KMS-11 (cell line): ENCODE results near the gene SLC24A3.

Source experiments
- H2AFZ ChIP-seq: fragments of 200-600 bp; sonication (generic); 2 replicates; pipeline ENCODE4 v1.6.1; 2016; ENCODE audit warnings: antibody characterized with exemption, mixed run types, low read depth
- H3K27ac ChIP-seq: fragments of 200-600 bp; sonication (generic); 2 replicates; pipeline ENCODE4 v1.6.1; 2016; ENCODE audit warnings: mild to moderate bottlenecking, mixed run types
- H3K27me3 ChIP-seq: fragments of 200-600 bp; sonication (generic); 2 replicates; pipeline ENCODE4 v1.6.1; 2017; ENCODE audit warnings: mild to moderate bottlenecking, low read depth, mixed run types, moderate library complexity; ENCODE audit not compliant: insufficient read depth
- H3K36me3 ChIP-seq: fragments of 200-600 bp; sonication (generic); 2 replicates; pipeline ENCODE4 v1.6.1; 2017; ENCODE audit warnings: mild to moderate bottlenecking, mixed run types; ENCODE audit not compliant: insufficient read depth
- H3K4me1 ChIP-seq: fragments of 200-600 bp; sonication (generic); 2 replicates; pipeline ENCODE4 v1.6.1; 2016; ENCODE audit warnings: mild to moderate bottlenecking, low read depth, mixed run types; ENCODE audit not compliant: poor library complexity, severe bottlenecking
- H3K4me2 ChIP-seq: fragments of 200-600 bp; sonication (generic); 2 replicates; pipeline ENCODE4 v1.7.0; 2016; ENCODE audit warnings: mild to moderate bottlenecking, mixed run types
- H3K4me3 ChIP-seq: fragments of 200-600 bp; sonication (generic); IDR thresholded peaks from 2 replicates; pipeline ENCODE4 v1.6.1; 2017; ENCODE audit warnings: low read depth, low read length, mixed read lengths; ENCODE audit not compliant: insufficient read depth
- H3K79me2 ChIP-seq: fragments of 200-600 bp; sonication (generic); 2 replicates; pipeline ENCODE4 v1.6.1; 2016; ENCODE audit warnings: low read depth, mixed run types; ENCODE audit not compliant: insufficient read depth
- H3K9ac ChIP-seq: fragments of 200-600 bp; sonication (generic); 2 replicates; pipeline ENCODE4 v1.6.1; 2016; ENCODE audit warnings: mild to moderate bottlenecking, mixed run types
- H4K20me1 ChIP-seq: fragments of 200-600 bp; sonication (generic); 2 replicates; pipeline ENCODE4 v1.6.1; 2016; ENCODE audit warnings: mild to moderate bottlenecking, mixed run types; ENCODE audit not compliant: insufficient read depth
- CTCF ChIP-seq: fragments of 200-600 bp; sonication (generic); conservative IDR thresholded peaks from 2 replicates; pipeline ENCODE4 v1.6.1; 2017; ENCODE audit warnings: low read depth, mild to moderate bottlenecking, antibody characterized with exemption, low read length, moderate library complexity, mixed read lengths

Gene SLC24A3

GRCh38 chr20:19259141-19259591, 46.7 kb downstream of the SLC24A3 start:
- Histone ChIP-seq H3K4me2 (no peak overlapping the region), H3K79me2 (no peaks in the 10 kb centered on the region)

GRCh38 chr20:19260412-19261090, 48.1 kb downstream of the SLC24A3 start:
- Histone ChIP-seq H3K4me2 (no peak overlapping the region), H2AFZ (no peak overlapping the region), H3K27ac (no peak overlapping the region), H3K79me2 (no peaks in the 10 kb centered on the region), H3K4me3 (no peak overlapping the region), H3K27me3 (no peaks in the 10 kb centered on the region), H4K20me1 (no peaks in the 10 kb centered on the region), H3K36me3 (no peaks in the 10 kb centered on the region), H3K4me1 (no peaks in the 10 kb centered on the region), H3K9ac (no peak overlapping the region)
- no peak for TF ChIP-seq CTCF

More at GRCh38 chr20:19259141-19259591, 46.7 kb downstream of the SLC24A3 start:
- H4K20me1 ChIP-seq: no peaks in the 10 kb centered on the region
- no peak overlapping the region for H3K9ac ChIP-seq
- no peak for TF ChIP-seq CTCF
- no peak overlapping the region for H3K4me3 ChIP-seq
- H3K27ac ChIP-seq: no peak overlapping the region
- no peak overlapping the region for H2AFZ ChIP-seq
- H3K36me3 ChIP-seq: no peaks in the 10 kb centered on the region
- H3K4me1 ChIP-seq: no peaks in the 10 kb centered on the region
- H3K27me3 ChIP-seq: no peaks in the 10 kb centered on the region

- Histone ChIP-seq H3K36me3 (no peaks in the 10 kb centered on the region), H4K20me1 (no peaks in the 10 kb centered on the region), H3K27ac (no peak overlapping the region), H3K4me3 (no peak overlapping the region), H3K4me2 (no peak overlapping the region), H3K79me2 (no peaks in the 10 kb centered on the region), H3K4me1 (no peaks in the 10 kb centered on the region), H2AFZ (no peak overlapping the region), H3K9ac (no peak overlapping the region), H3K27me3 (no peaks in the 10 kb centered on the region)
- TF ChIP-seq CTCF: no peak
Measured at GRCh38 chr20:19264191-19264590, 51.7 kb downstream of the SLC24A3 start.

- no peaks in the 10 kb centered on the region for H3K27me3 ChIP-seq
- no peak overlapping the region for H3K27ac ChIP-seq
- no peaks in the 10 kb centered on the region for H4K20me1 ChIP-seq
- no peak overlapping the region for H3K4me2 ChIP-seq
- no peak overlapping the region for H2AFZ ChIP-seq
- no peak overlapping the region for H3K4me3 ChIP-seq
- TF ChIP-seq CTCF: no peak
- H3K36me3 ChIP-seq: no peaks in the 10 kb centered on the region
- no peaks in the 10 kb centered on the region for H3K4me1 ChIP-seq
- no peak overlapping the region for H3K9ac ChIP-seq
- H3K79me2 ChIP-seq: no peaks in the 10 kb centered on the region
Measured at GRCh38 chr20:19265646-19266374, 53.4 kb downstream of the SLC24A3 start.
